Fibroblast of skin of left biceps (primary cell): Measurements from ENCODE around the gene NOBOX.
A peak's percentile ranks its signal among the peaks of the same experiment; 100 is the strongest.
"Not testable (repeated sequence)": the region's sequence is repeated elsewhere in the genome, so short reads cannot be mapped to it uniquely, and the experiment has no call there.

Experiments
- DNase-seq, 2 experiments: peaks; one replicate each; pipeline ENCODE4 v3.0.0-alpha.2; 2013; ENCODE audit warnings: low read depth in 2 of 2

Gene NOBOX

DNA sequence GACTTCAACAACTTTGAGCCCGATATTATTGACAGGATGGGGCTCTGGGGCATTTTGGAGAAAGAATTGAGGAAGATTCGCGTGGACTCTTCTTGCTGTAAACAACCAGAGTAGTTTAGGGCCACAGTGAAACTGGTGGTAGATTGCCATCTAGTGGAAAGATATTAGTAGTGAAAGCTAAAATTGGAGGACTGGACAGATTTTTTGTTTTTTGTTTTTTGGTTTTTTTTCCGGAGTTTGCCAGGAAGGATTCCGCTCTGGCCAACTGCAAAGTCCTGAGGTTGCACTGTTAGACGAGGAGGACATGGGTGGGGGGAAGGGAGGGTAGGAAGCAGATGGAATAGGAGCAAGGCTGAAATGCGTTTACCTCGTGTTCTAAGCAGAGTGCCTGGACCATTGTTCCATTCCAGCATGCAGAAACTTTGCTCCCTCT, 11.7 kb downstream of the NOBOX start:
- DNase-seq: peak; percentile 20 to 23

GRCh38 chr7:144391014-144391413, 12.5 kb downstream of the NOBOX start:
- DNase-seq: no peak

GRCh38 chr7:144390481-144390880, 13.0 kb downstream of the NOBOX start:
- DNase-seq: no peak

DNA sequence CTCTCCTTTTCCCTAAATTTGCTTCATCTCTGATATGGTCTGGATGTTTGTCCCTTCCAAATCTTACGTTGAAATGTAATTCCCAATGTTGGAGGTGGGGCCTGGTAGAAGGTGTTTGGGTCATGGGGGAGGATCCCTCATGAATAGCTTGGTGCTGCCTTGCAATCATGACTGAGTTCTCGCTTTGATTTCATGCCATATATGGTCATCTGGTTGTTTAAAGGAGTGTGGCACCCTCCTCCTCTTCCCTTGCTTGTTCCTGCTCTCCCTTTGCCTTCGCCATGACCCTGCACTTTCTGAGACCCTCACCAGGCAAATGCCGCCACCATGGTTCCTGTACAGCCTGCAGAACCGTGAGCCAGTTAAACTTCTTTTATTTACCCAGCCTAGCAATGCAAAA, 14.5 kb downstream of the NOBOX start:
- DNase-seq: no peak

- peak; percentile 59 to 62 for DNase-seq
Measured at GRCh38 chr7:144386741-144387140, 16.8 kb downstream of the NOBOX start.

DNA sequence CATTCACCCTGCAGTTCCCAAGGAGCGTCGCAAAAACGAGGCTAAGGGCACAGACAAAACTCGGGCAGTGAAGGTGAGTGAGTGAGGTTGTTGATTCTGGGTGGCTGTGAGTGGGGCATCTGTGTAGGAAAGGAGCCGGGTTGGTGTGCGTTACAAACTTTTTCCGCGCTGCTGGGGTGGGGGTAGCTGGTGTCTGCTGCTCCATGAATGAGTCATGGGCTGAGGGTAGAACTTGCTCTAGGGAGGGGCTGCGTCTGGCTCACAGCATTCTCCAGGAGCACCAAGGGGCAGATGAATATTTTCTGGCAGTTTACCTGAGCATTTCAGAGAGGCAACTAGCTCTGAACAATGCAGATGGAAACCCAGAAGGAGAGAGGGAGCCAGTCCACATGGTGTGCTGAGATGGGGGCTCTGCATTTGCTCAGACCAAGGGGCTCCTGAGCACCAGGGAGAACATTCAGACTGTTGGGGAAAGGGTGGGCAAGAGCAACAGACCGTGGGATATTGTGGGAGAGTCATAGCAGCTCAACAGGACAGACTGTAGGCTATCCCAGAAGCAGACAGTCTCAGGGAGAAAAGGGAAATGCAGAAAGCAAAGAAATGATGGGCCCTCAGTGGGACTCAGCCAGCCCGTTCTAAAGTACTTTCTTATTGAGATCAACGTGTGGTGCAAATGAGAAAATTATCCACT, 18.8 kb downstream of the NOBOX start:
- DNase-seq: peak; percentile 10 to 17

GRCh38 chr7:144384071-144384470, 19.4 kb downstream of the NOBOX start:
- no peak for DNase-seq

DNA sequence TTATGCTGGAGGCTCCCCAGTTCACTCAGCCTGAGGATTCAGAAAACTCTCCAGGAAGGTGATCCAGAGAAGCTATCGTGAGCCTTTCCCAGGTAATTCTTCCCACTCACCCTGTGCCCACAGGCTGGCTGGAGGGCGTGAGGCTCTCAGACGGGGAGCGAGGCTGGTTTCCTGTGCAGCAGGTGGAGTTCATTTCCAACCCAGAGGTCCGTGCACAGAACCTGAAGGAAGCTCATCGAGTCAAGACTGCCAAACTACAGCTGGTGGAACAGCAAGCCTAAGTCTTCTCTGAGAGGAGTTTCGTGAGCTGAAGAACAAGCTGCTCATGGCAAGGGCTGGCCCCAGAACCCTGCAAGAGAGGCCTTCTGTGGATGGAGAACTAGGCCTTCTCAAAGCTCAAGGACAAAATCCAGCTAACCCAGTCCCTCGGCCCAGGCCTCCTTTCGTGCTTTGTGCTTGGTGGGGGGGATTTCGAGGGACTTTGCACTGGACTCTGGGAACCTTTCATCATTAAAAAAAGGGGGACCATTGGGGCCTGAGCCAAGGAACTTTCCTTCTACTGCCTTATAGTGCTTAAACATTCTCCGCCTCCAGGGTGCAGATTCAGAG, 23.6 kb downstream of the NOBOX start:
- no peak for DNase-seq

- no peak for DNase-seq
Measured at GRCh38 chr7:144378651-144379050, 24.8 kb downstream of the NOBOX start.

DNA sequence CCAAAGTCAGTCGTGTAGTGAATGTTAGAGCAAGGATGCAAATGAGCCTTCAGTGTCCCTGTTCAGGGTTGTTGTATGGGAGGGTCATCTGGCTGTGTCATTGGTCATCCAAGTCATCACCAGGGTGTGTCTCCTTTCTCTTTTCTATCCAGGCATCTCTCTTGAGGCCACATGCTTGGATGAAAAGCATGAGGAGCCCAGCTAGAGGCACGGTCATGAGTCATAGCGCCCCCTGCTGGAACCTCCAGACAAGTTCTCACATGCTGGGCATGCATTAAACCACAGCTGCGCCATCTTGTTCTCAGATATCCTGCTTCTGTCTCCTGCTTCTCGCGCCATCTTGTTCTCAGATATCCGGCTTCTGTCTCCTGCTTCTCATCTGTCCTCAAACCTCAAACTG, 34.3 kb downstream of the NOBOX start:
- DNase-seq: not testable (repeated sequence)

DNA sequence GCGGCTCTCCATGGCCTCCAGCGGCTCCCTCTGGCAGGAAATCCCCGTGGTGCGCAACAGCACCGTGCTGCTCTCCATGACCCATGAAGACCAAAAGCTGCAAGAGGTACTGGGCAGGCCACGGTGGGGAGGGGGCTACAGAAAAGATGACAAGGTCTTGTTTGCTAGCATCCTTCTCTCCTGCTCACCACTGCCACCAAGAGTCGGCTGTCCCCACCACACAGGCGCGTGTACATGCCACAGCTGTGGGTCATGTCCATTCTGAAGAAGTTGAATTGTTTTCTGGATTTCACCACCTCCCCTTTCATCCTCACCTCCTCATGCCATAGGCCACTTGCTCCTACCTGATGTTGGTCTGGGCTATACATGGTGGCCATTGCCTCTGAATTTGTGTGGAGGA, 36.2 kb downstream of the NOBOX start:
- not testable (repeated sequence) for DNase-seq

DNA sequence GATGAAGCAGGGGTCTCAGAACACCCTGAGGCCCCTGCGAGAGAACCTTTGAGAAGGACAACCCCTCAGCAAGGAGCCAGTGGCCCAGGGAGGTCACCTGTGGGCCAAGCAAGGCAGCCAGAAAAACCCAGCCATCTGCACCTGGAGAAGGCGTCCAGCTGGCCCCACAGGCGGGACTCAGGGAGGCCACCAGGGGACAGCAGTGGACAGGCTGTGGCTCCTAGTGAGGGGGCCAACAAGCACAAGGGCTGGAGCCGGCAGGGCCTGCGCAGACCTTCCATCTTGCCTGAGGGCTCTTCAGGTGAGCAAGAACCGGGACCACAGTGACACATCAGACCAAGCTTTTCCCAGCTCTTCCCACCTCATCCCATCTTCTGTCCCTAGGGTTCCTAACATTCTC, 38.0 kb downstream of the NOBOX start:
- DNase-seq: not testable (repeated sequence)

DNA sequence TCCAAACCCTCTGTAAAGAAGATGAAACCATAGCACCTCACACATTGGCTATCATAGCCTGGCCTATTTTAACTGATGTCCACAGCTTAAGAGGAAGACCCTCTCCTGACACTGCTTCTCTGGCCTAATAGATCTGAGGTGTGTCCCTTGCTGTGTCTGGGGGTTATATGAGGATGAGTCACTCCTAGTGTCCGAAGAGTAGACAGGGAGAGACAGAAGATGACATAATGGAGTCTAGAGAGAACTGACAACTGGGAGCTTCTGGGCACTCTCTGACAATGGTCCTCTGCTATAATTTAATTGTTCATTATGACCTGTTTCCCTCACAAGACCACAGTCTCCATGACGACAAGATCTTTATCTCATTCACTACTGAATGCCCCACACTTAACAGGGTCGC, 41.4 kb downstream of the NOBOX start:
- DNase-seq: not testable (repeated sequence)

DNA sequence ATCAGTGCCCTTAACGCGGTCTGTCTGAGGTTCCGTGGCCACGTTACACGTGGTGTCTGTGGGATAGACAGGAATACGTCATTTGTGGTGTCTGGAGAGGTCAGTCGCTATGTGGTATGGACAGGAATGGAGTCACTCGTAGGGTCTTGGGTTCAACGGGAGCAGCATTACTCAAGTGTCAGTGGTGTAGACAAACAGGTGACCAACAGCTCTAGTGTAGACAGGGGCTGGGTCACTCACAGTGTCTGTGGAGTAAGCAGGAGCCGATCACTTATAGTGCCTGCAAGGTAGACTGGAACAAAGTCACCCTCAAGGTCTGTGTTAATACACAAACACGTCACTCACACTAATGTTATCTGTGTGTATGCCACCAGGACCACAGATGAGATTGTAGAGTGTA, 46.6 kb downstream of the NOBOX start:
- not testable (repeated sequence) for DNase-seq

DNA sequence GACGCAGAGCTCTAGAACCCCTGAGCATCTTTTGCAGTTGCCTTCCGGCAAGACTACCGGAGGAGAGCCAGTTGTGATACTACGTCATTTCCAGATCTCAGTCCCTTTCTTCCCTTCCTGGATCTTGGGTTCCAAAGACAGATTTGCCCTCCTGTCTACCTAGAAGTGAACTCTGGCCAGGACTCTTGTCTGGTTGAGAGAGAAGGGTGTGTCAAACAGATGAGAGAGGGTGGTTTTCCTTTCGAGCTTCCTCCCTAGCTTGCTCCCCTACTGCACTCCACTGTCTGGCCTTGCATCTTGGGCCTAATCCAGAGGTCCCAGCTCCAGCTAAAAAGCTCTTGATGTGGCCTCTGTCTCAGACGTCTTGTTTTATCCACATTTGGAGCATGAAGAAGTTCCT, 47.3 kb downstream of the NOBOX start:
- not testable (repeated sequence) for DNase-seq

DNA sequence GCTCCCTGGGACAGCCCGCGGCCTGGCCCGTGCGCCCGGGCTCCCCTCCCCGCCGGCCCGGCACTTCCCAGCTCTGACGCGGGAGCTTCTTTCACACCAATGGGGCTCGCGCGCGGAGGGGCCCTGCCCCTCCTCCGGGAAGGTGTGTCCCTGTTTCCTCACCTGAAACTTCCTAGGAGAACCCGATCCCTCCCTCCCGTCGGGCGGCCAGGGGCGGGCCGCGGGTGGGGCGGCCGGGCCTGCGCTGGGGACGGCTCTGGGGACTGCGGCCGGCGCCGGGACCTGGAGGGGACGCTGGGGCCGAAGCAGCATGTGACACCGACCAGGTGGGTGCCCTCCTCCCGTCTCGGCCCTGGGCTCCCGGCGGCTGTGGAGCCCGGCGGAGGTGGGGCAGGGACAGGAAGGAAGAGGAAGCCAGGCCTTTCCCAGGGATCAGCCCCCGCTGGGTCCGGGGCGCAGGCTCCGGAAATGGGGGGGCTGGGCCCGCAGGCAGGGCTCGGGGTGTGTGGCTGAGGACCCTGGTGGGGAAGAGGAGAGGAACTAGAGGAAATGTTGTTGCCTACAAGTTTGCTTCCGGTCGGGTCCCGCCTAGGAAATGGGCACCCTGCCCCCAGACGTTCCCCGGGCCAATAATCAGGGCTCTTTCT, 48.2 kb downstream of the NOBOX start, which contains the start of gene ARHGEF5:
Gene ARHGEF5 (plus strand): TSS at position 227 of the 647 bp plus-strand sequence. CDS start 7,268 bp downstream, outside the sequence.
- DNase-seq: not testable (repeated sequence)

DNA sequence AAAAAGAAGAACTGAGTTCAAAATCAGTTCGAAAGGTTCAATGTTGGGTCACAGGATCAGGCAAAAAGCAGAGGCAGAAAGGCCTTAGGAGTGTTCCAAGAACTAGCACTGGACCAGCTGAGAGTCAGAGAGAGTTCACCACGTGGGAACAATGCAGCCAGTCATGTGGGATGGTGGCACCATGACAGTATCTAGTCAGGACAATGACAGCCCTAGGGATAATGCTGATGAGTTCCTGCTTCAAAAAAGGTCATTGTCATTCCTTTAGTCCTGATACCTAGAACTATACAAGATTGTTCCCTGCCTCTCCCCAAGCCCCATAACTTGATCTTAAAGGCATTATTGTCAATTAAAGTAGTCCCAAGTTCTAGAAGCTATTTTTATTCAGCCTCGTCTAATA, 51.8 kb downstream of the NOBOX start:
- DNase-seq: not testable (repeated sequence)

DNA sequence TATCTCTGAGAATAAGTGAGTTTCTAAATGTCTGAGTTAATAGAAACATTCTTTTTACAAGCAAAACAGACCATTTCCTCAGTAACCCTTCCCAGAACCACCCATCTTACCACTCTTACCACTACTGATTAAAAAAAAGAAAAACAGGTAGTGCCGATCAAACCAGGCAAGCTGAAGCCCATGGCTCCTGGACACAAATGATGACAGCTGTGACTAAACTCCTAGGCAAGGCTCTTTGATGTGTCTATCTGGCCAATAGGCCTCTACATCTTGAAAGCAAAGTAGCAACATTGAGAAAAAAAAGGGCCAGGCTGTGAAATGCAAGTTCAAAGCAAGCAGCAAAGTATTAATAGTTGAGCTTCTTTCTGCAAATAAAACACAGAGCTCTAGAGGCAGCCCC, 54.9 kb downstream of the NOBOX start:
- DNase-seq: not testable (repeated sequence)
